OCI-LY7 (cell line): ENCODE data around the gene MTMR1.

Experiments used
- EZH2phosphoT487 ChIP-seq: fragments of 200-600 bp; sonication (generic); IDR thresholded peaks from 2 replicates; pipeline ENCODE4 v1.6.1; 2018; ENCODE audit warnings: low read depth, borderline replicate concordance, mild to moderate bottlenecking, mixed run types, antibody characterized with exemption, low read length, moderate library complexity, mixed read lengths
- TF ChIP-seq, protein P1 (sequence below): fragments of 200-600 bp; sonication (generic); conservative IDR thresholded peaks from 2 replicates; pipeline ENCODE4 v1.5.1; 2014; ENCODE audit warnings: mild to moderate bottlenecking, antibody characterized with exemption, low read length, moderate library complexity, mixed read lengths

GRCh38 chrX:150676221-150676620 lies 17.0 kb upstream of the MTMR1 start:
- TF ChIP-seq, protein P1, sequence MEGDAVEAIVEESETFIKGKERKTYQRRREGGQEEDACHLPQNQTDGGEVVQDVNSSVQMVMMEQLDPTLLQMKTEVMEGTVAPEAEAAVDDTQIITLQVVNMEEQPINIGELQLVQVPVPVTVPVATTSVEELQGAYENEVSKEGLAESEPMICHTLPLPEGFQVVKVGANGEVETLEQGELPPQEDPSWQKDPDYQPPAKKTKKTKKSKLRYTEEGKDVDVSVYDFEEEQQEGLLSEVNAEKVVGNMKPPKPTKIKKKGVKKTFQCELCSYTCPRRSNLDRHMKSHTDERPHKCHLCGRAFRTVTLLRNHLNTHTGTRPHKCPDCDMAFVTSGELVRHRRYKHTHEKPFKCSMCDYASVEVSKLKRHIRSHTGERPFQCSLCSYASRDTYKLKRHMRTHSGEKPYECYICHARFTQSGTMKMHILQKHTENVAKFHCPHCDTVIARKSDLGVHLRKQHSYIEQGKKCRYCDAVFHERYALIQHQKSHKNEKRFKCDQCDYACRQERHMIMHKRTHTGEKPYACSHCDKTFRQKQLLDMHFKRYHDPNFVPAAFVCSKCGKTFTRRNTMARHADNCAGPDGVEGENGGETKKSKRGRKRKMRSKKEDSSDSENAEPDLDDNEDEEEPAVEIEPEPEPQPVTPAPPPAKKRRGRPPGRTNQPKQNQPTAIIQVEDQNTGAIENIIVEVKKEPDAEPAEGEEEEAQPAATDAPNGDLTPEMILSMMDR = no peak
- no peak for TF ChIP-seq EZH2phosphoT487
